UCSD-AML1 (cell line): ENCODE measurements around the gene KLHL30.
A peak's percentile ranks its signal among the peaks of the same experiment; 100 is the strongest.

ENCODE experiments used
- DNase-seq: peaks from one replicate; lab custom pipeline; 2025; ENCODE audit not compliant: unreplicated experiment; lab: John Stamatoyannopoulos, UW

Gene KLHL30

GRCh38 chr2:238138331-238139195, at the start of gene KLHL30:
Gene KLHL30, plus strand, starts transcription at chr2:238138668. Its CDS starts 2,087 bp downstream, at chr2:238140755.
- no peak for DNase-seq

GRCh38 chr2:238090887-238091286, 47.6 kb upstream of the KLHL30 start:
- DNase-seq: no peak

- no peak for DNase-seq
Observed at GRCh38 chr2:238091436-238092060, 46.9 kb upstream of the KLHL30 start.

DNA sequence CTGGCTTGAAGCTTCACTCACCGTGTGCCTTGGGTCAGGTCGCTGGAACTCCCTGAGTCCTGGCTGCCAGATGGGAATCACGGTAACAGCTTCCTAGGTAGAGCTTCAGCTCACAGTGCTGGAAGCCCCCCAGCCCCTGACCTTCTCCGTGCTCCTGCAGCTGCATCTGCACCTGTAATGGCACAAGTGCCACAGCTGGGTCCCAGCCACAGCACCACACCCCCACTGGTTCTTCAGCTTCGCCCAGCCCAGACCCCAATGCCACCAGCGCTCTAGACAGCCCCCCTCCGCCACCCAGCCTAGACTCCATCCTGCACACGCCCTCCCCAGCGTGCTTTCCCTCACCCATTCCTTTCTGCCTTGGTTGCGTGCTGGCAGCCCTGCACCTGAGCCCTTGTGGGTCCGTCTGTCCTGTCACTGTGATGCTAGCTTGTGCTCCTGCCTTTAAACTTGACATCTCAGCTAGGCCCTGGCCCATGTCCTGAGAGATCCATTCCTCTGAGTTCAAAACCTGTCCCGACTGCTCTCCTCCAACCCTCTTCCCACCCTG, 45.9 kb upstream of the KLHL30 start:
- DNase-seq: no peak

DNA sequence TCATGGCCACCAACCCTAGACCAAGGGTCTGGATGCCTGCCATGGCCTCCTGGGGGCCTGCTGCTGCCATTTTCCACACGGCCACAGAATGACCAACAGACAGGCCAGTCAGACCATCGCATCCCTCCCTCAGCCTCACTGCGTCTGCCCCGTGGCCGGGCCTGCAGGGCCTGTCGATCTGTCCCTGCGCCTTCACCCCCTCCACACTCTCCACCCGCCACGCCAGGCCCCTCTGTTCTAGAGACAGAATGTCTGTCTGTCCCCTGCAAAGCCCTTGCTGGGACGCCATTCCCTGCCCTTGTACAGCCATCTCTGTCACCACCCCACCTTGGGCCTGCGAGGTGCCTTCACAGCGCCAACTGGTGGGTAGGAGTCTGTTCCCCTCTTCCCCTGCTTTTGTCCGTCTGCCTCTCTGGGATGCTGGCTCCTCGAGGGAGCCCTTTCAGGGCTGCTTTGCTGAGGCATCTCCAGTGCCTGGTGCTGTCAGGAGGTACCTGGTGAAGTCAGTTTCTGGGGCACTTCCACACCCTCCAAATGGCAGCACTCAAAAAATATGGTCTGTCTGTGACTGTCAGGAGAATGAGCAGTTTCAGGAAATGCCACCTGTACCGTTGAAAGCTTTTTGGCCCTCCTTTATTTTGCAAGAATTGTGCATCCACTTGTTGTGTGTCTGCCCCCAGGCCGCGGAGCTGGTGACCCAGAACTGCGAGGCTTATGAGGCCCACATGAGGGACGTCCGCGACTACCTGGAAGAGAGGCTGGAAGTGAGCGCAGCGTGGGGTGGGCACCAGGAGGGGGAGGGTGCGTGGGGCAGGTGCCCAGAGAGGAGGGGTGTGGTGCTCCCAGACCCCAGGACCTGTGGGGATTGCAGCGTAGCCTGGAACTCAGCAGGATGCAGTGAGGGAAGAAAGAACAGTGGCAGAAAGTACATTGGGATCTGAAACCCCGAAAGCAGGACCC, 45.0 kb upstream of the KLHL30 start:
- no peak for DNase-seq

DNA sequence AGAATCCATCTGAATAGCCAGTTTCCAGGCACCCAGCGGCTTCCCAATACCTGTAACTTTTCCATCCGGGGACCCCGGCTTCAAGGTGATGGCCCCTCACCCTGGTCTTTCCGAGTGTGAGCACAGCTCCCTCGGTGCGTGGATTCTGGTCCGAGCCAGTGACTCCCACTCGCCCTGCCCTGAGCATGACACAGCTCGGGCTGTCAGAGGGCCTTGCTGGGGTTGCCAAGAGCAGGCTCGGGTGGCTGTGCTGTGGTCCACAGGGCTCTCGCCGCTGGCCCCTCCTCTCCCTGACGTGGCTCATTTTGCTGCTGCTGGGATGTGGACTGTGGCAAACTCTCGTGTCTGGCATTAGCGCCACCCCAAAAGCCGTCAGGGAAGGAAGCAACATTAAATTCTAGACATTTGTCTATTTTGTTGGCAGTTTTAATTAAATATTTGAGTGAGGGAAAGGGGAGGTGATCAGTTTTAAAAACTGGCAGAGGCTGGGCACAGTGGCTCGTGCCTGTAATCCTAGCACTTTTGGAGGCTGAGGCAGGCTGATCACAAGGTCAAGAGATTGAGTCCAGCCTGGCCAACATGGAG, 43.9 kb upstream of the KLHL30 start:
- DNase-seq: no peak

- DNase-seq: no peak
Observed at GRCh38 chr2:238095143-238095542, 43.3 kb upstream of the KLHL30 start.

GRCh38 chr2:238096311-238097011, 42.0 kb upstream of the KLHL30 start:
- no peak for DNase-seq

- DNase-seq: no peak
Observed at GRCh38 chr2:238097201-238097987, 41.1 kb upstream of the KLHL30 start.

- DNase-seq: peak; percentile 42
Observed at GRCh38 chr2:238097988-238098871, 40.2 kb upstream of the KLHL30 start.

GRCh38 chr2:238098901-238099713, 39.4 kb upstream of the KLHL30 start:
- no peak for DNase-seq

DNA sequence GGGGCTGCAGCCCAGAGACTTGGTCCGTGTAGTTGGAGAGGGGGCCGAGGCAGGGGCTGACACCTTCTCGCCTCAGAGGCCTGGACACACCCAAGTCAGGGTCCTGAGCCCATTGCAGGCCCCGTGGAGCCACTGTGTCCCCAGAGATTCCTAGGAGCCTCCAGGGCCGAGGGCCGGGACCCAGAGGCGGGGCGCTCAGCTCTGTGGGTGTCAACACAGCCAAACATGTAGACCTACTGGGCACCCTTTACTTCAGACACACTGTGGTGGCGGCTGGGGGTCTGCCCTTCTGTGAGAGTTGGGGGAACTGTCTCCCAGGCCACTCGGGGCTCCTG, 38.8 kb upstream of the KLHL30 start:
- DNase-seq: no peak

DNA sequence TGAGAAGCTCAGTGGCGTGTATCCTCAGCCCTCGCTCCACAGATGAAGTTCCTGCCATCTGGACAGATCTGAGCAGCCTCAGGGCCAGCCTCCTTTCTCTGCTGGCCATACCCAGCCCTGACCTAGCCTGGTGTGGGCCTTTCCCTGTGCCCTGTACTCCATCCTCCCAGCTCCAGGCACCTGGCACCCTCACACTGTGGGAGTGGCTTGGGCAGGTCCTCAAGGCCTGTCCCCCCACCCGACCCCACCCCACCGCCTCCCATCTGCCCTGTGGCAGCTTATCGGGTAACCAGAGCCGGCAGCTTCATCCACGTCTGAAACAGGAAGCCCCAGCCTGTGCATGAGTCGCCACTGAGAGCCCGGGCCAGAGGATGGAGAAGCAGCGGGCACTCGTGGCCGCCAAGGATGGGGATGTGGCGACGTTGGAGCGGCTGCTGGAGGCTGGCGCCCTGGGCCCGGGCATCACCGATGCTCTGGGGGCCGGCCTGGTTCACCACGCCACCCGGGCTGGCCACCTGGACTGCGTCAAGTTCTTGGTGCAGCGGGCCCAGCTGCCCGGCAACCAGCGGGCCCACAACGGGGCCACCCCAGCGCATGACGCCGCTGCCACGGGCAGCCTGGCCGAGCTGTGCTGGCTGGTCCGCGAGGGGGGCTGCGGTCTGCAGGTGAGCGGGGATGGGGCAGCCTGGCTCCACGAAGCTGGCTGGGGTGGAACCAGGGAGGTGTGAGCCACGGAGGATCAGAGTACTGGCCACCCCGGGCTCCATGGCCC, 38.2 kb upstream of the KLHL30 start, which contains the start of gene ESPNL:
Gene ESPNL (plus strand): TSS at position 292 of the 772 bp plus-strand sequence. CDS start 80 bp downstream, at position 372.
- peak; percentile 30 for DNase-seq

DNA sequence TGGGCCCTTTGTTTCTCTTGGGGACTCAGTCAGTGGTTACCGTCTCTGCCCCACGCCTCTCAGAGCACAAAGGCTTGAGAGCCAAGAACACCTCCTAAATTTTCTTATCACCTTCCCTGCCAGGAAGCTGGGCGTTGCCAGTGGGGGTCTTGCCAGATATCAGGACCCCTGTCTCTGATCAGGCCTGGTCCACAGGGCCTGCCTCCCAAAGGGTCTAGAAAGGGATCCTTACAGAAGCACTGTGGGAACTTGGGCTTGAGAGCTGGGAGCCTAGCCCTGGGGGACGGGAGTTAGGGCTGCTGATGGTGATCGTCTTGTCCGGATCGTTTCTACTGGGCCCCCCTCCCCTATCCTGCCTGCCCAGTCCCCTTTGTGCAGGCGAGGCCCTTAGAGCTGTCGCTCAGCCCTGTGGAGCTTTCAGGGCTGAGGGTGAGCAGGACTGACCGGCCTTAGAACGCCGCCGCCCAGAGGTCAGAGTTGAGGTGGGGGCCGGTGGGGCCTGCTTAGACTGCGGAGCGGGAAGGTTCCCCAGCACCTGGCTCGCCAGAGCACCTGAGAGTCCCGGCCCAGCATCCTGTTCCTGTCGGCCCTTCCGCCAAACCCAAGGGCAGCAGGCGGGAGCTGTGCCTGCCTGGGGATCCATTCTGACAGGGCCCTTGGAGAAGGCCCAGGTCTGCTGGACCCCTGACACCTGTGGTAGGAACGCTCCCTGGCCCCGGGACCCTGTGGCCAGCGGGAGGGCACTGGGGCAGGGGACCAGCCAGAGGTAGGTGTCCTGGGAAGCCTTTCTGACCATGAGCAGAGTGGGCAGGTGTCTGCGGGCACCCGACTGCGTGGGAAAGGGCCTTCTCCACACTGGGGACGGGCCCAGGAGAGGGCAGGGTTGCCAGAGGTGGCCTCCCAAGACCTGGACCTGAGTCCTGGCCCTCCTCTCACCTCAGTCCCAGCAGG, 37.4 kb upstream of the KLHL30 start:
- DNase-seq: no peak
